Memory B cell (primary cell): ENCODE results near the gene GAN.

Experiments used
- ATAC-seq: fragments of 150-1000 bp; cut with Tn5 transposase; 2 replicates; pipeline ENCODE4 v1.10.0; 2021; ENCODE audit warnings: low read depth, mild to moderate bottlenecking, moderate library complexity
- DNase-seq, 2 donors: peaks; one replicate each; pipeline ENCODE4 v3.0.0; 2022; ENCODE audit warnings: low spot score in 2 of 2
- H3K27ac Mint-ChIP-seq: one replicate; pipeline ENCODE4 v1.8.0; 2022; ENCODE audit warnings: mild to moderate bottlenecking, moderate library complexity, mixed read lengths
- H3K27me3 Mint-ChIP-seq: one replicate; pipeline ENCODE4 v1.8.0; 2022; ENCODE audit warnings: mixed read lengths
- H3K36me3 Mint-ChIP-seq: one replicate; pipeline ENCODE4 v1.8.0; 2022; ENCODE audit warnings: mild to moderate bottlenecking, mixed read lengths
- H3K4me1 Mint-ChIP-seq: one replicate; pipeline ENCODE4 v1.8.0; 2022; ENCODE audit warnings: mixed read lengths
- H3K4me3 Mint-ChIP-seq: one replicate; pipeline ENCODE4 v1.8.0; 2022; ENCODE audit warnings: mild to moderate bottlenecking, moderate library complexity, mixed read lengths
- H3K9me3 Mint-ChIP-seq: one replicate; pipeline ENCODE4 v1.8.0; 2022; ENCODE audit warnings: mixed read lengths

GAN gene

DNA sequence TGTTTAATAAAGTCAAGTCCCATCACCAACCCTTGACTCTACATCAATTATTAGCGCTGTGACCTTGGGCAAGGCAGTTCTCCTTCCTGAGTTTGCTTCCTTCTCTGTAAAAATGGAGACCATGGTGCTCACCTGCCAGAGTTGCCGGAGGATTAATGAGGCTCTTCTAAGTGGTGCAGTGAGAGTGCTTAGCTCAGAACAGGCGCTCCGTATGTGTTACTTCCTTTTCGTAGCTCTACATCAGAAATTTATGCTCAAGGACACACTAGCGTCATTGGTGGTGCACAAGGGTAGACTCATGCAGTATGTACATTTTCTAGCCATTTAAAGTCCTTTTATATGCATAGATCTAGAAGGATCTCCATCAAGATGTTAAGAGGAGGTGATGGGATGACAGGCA is 112.5 kb downstream of the GAN start:
- H3K4me1 Mint-ChIP-seq = peaks cover 11% of the 10 kb centered on the region
- no peaks in the 10 kb centered on the region for H3K36me3 Mint-ChIP-seq
- ATAC-seq = no peak
- no peaks in the 10 kb centered on the region for H3K27me3 Mint-ChIP-seq
- H3K4me3 Mint-ChIP-seq = no peak overlapping the region
- no peak overlapping the region for H3K27ac Mint-ChIP-seq
- H3K9me3 Mint-ChIP-seq = no peaks in the 10 kb centered on the region
- no peak for DNase-seq

DNA sequence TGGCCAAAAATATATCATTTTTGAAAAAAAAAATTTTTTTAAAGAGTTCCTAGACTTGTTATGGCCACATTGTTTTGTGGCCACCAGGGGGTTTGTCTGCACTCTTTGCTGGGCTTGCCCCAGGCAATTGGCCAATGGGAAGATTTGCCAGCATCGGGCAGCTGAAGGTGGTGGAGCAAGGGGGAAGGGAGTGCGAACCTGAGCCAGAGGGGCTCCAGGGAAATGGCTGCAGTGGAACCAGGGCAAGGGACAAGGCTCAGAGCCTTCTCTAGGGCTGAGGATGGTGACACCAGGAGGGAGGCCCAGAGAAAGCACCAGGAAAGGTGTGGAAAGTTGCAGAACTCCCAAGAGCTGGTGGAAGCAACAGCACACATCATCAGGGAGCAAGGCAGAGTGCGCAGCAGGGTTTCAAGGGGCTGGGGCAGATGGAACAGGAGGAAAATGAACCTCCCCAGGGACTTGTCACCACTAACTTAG is 114.3 kb downstream of the GAN start:
- no peaks in the 10 kb centered on the region for H3K36me3 Mint-ChIP-seq
- no peaks in the 10 kb centered on the region for H3K27me3 Mint-ChIP-seq
- peak; percentile 69 for ATAC-seq
- H3K4me3 Mint-ChIP-seq = no peak overlapping the region
- no peak for DNase-seq
- H3K27ac Mint-ChIP-seq = no peak overlapping the region
- no peaks in the 10 kb centered on the region for H3K9me3 Mint-ChIP-seq
- peaks cover 14% of the 10 kb centered on the region for H3K4me1 Mint-ChIP-seq

DNA sequence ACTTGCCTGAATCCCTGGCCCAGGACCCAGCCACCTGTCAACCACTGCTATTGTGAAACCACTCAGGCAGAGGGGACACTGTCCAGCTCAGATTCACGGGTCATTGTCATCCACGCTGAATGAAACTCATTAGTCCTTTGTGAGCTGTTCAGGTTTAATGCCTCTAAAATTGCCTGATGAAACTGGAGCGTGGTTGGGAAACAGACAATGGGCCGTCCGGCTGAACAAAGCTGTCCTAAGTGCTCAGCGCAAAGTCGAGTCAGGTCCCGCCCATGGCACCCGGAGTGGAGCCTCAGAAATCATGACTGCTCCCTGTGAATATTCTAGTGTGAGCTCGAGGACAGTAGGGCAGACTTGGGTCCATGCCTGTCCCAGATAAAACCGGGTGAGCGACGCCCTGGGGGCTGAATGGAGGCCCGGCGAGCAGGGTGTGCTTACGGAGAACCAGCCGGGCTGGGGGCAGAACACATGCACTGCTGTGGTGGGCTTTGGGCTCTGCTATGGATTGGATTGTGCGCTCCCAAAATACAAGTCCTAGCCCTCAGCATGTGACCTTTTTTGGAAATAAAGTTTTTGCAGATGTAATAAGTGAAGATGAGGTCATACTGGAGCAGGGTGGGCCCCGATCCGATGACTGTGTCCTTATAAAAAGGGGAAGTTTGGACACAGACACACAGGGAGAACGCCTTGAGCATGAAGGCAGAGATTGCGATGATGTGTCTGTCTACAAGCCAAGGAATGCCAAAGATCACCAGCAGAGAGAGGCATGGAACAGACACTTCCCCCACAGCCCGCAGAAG is 117.0 kb downstream of the GAN start:
- ATAC-seq = no peak
- H3K27ac Mint-ChIP-seq = no peak overlapping the region

GRCh38 chr16:81432937-81433557 is 118.3 kb downstream of the GAN start:
- no peaks in the 10 kb centered on the region for H3K36me3 Mint-ChIP-seq
- ATAC-seq (peak; percentile 48), DNase-seq (no peak)
- H3K9me3 Mint-ChIP-seq = no peaks in the 10 kb centered on the region
- peak overlapping the region; percentile 20 for H3K27ac Mint-ChIP-seq
- H3K4me3 Mint-ChIP-seq = peak overlapping the region; percentile 66
- peaks cover 8% of the 10 kb centered on the region for H3K4me1 Mint-ChIP-seq
- no peaks in the 10 kb centered on the region for H3K27me3 Mint-ChIP-seq

More for the DNA sequence above, 117.0 kb downstream of the GAN start:
- Mint-ChIP-seq H3K4me1 (peaks cover 8% of the 10 kb centered on the region), H3K9me3 (no peaks in the 10 kb centered on the region), H3K4me3 (no peak overlapping the region), H3K36me3 (no peaks in the 10 kb centered on the region), H3K27me3 (no peaks in the 10 kb centered on the region)
- no peak for DNase-seq

DNA sequence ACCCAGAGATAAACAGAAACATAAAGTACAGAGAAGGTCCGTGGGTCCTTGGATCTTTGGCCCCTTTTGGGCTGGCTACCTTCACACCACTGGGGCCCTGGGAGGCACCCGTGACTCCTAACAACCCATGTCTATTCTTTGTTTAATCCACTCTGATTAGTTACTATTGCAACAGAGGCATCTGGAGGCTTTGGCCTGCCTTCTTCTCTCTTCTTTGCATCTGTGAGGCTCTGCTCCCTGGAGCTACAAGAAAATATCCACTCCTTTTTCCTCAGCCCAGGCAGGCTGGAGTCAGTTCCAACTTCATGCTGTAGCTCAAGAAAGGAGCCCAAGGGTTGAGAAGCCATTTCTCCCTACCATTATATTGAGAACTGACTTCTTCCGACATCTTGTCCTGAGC is 120.3 kb downstream of the GAN start:
- Mint-ChIP-seq H3K4me1 (peaks cover 2% of the 10 kb centered on the region), H3K36me3 (no peaks in the 10 kb centered on the region), H3K27ac (no peak overlapping the region), H3K9me3 (no peaks in the 10 kb centered on the region), H3K4me3 (no peak overlapping the region), H3K27me3 (no peaks in the 10 kb centered on the region)
- ATAC-seq (no peak), DNase-seq (no peak)

GRCh38 chr16:81435567-81435966 is 120.8 kb downstream of the GAN start:
- Mint-ChIP-seq H3K4me1 (peaks cover 2% of the 10 kb centered on the region), H3K4me3 (no peak overlapping the region), H3K36me3 (no peaks in the 10 kb centered on the region), H3K27ac (no peak overlapping the region), H3K27me3 (no peaks in the 10 kb centered on the region), H3K9me3 (no peaks in the 10 kb centered on the region)
- DNase-seq (no peak), ATAC-seq (no peak)

DNA sequence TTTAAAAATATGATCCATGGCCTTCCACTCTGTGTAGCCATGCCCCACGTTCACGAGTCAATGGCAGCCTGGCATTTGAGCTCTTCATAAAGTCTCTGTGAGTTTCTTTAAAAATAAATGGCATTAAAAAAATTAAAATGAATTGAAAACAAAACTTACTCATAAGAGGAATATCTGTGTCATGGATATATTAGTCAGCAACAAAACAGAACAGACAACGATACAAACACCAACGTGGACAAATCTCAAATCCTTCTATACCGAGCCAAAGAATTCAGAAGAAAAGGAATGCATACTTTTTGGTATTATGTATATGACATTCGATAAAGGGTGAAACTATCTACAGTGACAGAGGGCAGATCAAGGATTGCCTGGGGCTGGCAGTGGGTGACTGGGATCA is 121.6 kb downstream of the GAN start:
- no peaks in the 10 kb centered on the region for H3K27me3 Mint-ChIP-seq
- H3K9me3 Mint-ChIP-seq = no peaks in the 10 kb centered on the region
- no peaks in the 10 kb centered on the region for H3K36me3 Mint-ChIP-seq
- ATAC-seq (no peak), DNase-seq (no peak)
- H3K4me3 Mint-ChIP-seq = no peak overlapping the region
- no peak overlapping the region for H3K27ac Mint-ChIP-seq
- H3K4me1 Mint-ChIP-seq = peaks cover 2% of the 10 kb centered on the region

GRCh38 chr16:81437865-81438264 is 123.1 kb downstream of the GAN start:
- H3K4me1 Mint-ChIP-seq = peaks cover 6% of the 10 kb centered on the region
- H3K9me3 Mint-ChIP-seq = no peaks in the 10 kb centered on the region
- H3K27me3 Mint-ChIP-seq = no peaks in the 10 kb centered on the region
- ATAC-seq (no peak), DNase-seq (no peak)
- H3K27ac Mint-ChIP-seq = no peak overlapping the region
- no peak overlapping the region for H3K4me3 Mint-ChIP-seq
- no peaks in the 10 kb centered on the region for H3K36me3 Mint-ChIP-seq
